Thyroid gland (tissue), 4 donors: ENCODE measurements around the gene AP3B1. TPM values are rescaled to one million over a fixed set of nuclear protein-coding genes. Genes with fewer than 3 reads are reported as not detected.
A peak's percentile ranks its signal among the peaks of the same experiment; 100 is the strongest.

Source experiments
- DNase-seq, 2 donors: peaks; one replicate each; pipeline ENCODE4 v3.0.0-alpha.2; 2019
- H3K27ac ChIP-seq, 3 donors: fragments of 200-600 bp; sonication (generic); 1 replicate in 2 of 3; 2 replicates in 1 of 3; pipeline ENCODE4 v1.5.1; 2016 to 2019; ENCODE audit warnings: mild to moderate bottlenecking in 1 of 3, moderate library complexity in 1 of 3
- H3K27me3 ChIP-seq: fragments of 200-600 bp; sonication (generic); one replicate; pipeline ENCODE4 v1.5.1; 2019
- H3K36me3 ChIP-seq, 2 donors: fragments of 200-600 bp; sonication (generic); one replicate each; pipeline ENCODE4 v1.5.1; 2016 to 2019
- H3K4me1 ChIP-seq, 2 donors: fragments of 200-600 bp; sonication (generic); one replicate each; pipeline ENCODE4 v1.5.1; 2017 to 2019
- H3K4me3 ChIP-seq, 3 donors: fragments of 200-600 bp; sonication (generic); replicated peaks in 1 of 3; 1 replicate in 2 of 3; 2 replicates in 1 of 3; pipeline ENCODE4 v1.5.1; 2016; ENCODE audit warnings: mild to moderate bottlenecking in 1 of 3
- H3K9me3 ChIP-seq: fragments of 200-600 bp; sonication (generic); one replicate; pipeline ENCODE4 v1.5.1; 2017
- POLR2A ChIP-seq, 2 donors: fragments of 450-650 bp; IDR thresholded peaks; one replicate each; pipeline ENCODE4 v1.6.1; 2017; ENCODE audit warnings: antibody characterized with exemption in 2 of 2, mild to moderate bottlenecking in 2 of 2, moderate library complexity in 1 of 2
- WGBS, 2 donors: methylation state at CpG; one replicate each; pipeline ENCODE4 v1.1.5; 2017; 5-methylcytosine and 5-hydroxymethylcytosine counted together
- intact Hi-C: fragments of 100-400 bp; cut with DNase I; formaldehyde crosslinking; loops from one replicate; pipeline ENCODE4 v1.15.1; 2023
- total RNA-seq, 4 donors: library from RNA; depleted of rRNA; stranded (reverse); fragments of >200 nt; gene quantifications; one replicate each; pipeline ENCODE4 v1.2.3, GENCODE V29; 2016
- TF ChIP-seq, protein P1 (sequence below), 6 experiments: fragments of 200-600 bp in 3 of 6; fragments of 450-650 bp in 3 of 6; sonication (generic) in 3 of 6; IDR thresholded peaks; one replicate each; pipeline ENCODE4 v1.5.1; 2016 to 2019; ENCODE audit warnings: antibody characterized with exemption in 6 of 6, mild to moderate bottlenecking in 2 of 6, inconsistent platforms in 1 of 6, moderate library complexity in 1 of 6

The AP3B1 gene
- total RNA-seq, 4 donors from 2014 or later = 60.9 to 86.6 (median 72.2) TPM

DNA sequence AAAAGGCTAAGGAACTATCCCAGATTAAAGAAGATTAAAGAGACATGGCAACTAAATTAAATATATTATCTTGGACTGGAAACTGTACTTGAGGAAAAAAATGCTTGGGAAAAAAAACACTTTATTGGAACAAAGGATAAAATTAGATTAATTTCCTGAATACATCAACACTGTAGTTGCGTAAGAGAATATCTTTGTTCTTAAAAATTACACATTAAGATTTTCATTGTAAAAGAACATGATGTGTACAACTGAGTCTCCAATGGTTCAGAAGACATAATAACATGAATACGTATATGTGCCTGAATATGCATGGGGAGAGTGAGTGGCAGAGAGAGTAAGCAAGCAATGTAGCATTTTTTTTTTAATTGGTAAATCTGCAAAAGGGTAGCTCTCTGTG, 2.8 kb downstream of the AP3B1 start:
- H3K4me3 ChIP-seq = no peak overlapping the region
- H3K27me3 ChIP-seq = no peaks in the 10 kb centered on the region
- DNase-seq = no peak
- intact Hi-C loops = loop anchor here (10.0 kb wide), 1 partner anchor 517 kb away; the partner anchor contains the start of gene TBCA
- H3K9me3 ChIP-seq = no peaks in the 10 kb centered on the region
- peaks cover 17 to 21% of the 10 kb centered on the region in 2 donors for H3K4me1 ChIP-seq
- no peak overlapping the region for H3K27ac ChIP-seq
- TF ChIP-seq, protein P1, sequence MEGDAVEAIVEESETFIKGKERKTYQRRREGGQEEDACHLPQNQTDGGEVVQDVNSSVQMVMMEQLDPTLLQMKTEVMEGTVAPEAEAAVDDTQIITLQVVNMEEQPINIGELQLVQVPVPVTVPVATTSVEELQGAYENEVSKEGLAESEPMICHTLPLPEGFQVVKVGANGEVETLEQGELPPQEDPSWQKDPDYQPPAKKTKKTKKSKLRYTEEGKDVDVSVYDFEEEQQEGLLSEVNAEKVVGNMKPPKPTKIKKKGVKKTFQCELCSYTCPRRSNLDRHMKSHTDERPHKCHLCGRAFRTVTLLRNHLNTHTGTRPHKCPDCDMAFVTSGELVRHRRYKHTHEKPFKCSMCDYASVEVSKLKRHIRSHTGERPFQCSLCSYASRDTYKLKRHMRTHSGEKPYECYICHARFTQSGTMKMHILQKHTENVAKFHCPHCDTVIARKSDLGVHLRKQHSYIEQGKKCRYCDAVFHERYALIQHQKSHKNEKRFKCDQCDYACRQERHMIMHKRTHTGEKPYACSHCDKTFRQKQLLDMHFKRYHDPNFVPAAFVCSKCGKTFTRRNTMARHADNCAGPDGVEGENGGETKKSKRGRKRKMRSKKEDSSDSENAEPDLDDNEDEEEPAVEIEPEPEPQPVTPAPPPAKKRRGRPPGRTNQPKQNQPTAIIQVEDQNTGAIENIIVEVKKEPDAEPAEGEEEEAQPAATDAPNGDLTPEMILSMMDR (IDR thresholded peaks at IDR 0.05) = no peak
- no peak for TF ChIP-seq POLR2A (IDR thresholded peaks at IDR 0.05)
- WGBS, 2 donors = 81 to 82% methylated on average over 2 of the region's 2 CpGs
- no peaks in the 10 kb centered on the region for H3K36me3 ChIP-seq

DNA sequence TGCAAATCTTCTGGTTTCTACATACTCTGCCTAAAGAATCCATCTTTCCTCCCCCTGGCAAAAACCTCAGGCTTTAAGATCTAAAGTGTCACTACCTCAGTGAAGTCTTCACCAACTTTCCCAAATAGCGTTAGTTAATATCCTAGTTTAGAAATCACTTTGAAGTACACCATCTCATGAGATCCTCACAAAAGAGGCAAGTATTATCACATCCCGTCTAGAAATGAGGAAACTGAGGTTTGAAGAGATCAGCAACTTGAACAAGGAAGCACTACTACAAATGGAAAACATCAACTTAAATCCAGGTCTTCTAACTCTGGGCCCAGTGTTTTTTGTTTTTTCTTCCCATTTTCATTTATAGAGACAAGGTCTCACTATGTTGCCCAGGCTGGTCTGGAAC, 4.6 kb downstream of the AP3B1 start:
- H3K4me1 ChIP-seq = peaks cover 17 to 21% of the 10 kb centered on the region in 2 donors
- no peak for DNase-seq
- TF ChIP-seq, protein P1 (IDR thresholded peaks at IDR 0.05) = no peak
- TF ChIP-seq POLR2A (IDR thresholded peaks at IDR 0.05) = no peak
- H3K27ac ChIP-seq = no peak overlapping the region
- no peak overlapping the region for H3K4me3 ChIP-seq
- no peaks in the 10 kb centered on the region for H3K36me3 ChIP-seq
- H3K27me3 ChIP-seq = no peaks in the 10 kb centered on the region
- intact Hi-C loops = loop anchor here (10.0 kb wide), 1 partner anchor 515 kb away; the partner anchor contains the start of gene TBCA
- no peaks in the 10 kb centered on the region for H3K9me3 ChIP-seq
- 76 to 92% methylated on average over 2 of the region's 2 CpGs for WGBS, 2 donors

DNA sequence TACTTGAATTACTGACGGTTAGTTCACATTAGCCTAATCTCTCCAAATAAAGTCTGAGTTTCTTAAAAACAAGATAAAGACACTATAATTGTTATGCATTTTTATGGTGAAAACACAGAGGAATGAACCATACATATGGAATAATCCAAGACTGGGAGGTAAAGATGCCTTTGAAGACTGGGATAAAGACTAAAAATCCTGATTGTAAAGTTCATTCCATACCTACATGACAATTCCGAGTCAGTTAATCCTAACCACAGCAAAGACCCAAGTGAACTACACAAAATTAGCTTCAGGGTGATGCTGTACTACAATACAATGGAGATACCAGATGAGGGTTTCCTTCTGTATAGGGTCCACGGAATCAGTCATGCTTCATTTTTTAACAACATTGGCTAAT, 6.3 kb downstream of the AP3B1 start:
- H3K4me3 ChIP-seq = no peak overlapping the region
- WGBS, 2 donors = 83 to 97% methylated on average over 3 of the region's 3 CpGs
- H3K4me1 ChIP-seq = peaks cover 11 to 20% of the 10 kb centered on the region in 2 donors
- no peaks in the 10 kb centered on the region for H3K27me3 ChIP-seq
- no peak for TF ChIP-seq POLR2A (IDR thresholded peaks at IDR 0.05)
- TF ChIP-seq, protein P1 (IDR thresholded peaks at IDR 0.05) = no peak
- no peak for DNase-seq
- intact Hi-C loops = no loop called here
- peak overlapping the region in 1 of 3 donors; percentile 42 for H3K27ac ChIP-seq
- H3K9me3 ChIP-seq = no peaks in the 10 kb centered on the region
- H3K36me3 ChIP-seq = no peaks in the 10 kb centered on the region

DNA sequence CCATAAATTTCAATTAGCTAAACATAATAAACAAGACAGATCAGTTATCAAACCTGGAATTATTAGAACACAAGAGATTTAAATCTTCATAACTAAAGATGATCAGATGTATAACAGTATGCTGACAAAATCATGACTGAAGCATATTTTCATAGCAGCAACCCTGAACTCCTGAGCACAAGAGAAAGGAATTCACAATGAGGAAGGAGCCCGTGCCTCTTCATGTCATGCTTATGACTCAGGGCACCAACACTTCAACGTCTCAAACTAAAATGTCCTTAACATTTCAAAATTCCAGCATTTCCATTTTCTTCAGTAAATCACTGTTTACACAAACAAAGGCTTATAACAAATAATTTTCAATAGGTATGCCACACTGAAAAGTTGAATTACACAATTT, 6.7 kb downstream of the AP3B1 start:
- intact Hi-C loops = no loop called here
- Histone ChIP-seq H3K36me3 (no peaks in the 10 kb centered on the region), H3K9me3 (no peaks in the 10 kb centered on the region), H3K27me3 (no peaks in the 10 kb centered on the region), H3K4me3 (no peak overlapping the region), H3K27ac (peak overlapping the region in 1 of 3 donors; percentile 42), H3K4me1 (peaks cover 10 to 16% of the 10 kb centered on the region in 2 donors)
- TF ChIP-seq POLR2A (IDR thresholded peaks at IDR 0.05) = no peak
- TF ChIP-seq, protein P1 (IDR thresholded peaks at IDR 0.05) = no peak
- DNase-seq = peak; percentile 19 to 39
- 36 to 47% methylated on average over 2 of the region's 2 CpGs for WGBS, 2 donors

DNA sequence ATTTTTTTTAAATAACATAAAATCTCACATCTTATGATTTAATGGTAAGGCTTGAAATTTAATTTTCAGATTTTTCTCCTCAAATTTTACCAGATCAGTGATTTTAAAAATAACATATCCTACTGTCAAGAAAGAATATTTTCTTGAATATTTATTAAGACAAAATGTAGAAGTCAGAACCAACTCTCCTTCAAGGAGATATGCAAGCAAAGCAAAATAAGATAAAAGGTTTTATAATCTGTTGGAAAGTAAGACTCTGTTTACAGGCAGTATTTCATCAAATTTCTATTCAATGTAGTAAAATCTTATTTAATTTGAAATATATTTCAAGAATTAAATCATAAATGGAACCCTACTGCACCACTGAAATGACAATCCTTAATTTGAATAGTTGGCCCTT, 7.3 kb downstream of the AP3B1 start:
- H3K27ac ChIP-seq = no peak overlapping the region
- peaks cover 10 to 15% of the 10 kb centered on the region in 2 donors for H3K4me1 ChIP-seq
- H3K36me3 ChIP-seq = no peaks in the 10 kb centered on the region
- no peak for DNase-seq
- no peak overlapping the region for H3K4me3 ChIP-seq
- intact Hi-C loops = no loop called here
- no peak for TF ChIP-seq POLR2A (IDR thresholded peaks at IDR 0.05)
- TF ChIP-seq, protein P1 (IDR thresholded peaks at IDR 0.05) = no peak
- H3K27me3 ChIP-seq = no peaks in the 10 kb centered on the region
- H3K9me3 ChIP-seq = no peaks in the 10 kb centered on the region
